C4-2B (cell line): ENCODE results near the gene DCAF5.

Experiments
- CTCF ChIP-seq: fragments of 450-650 bp; conservative IDR thresholded peaks from 2 replicates; pipeline ENCODE4 v1.5.1; 2017; ENCODE audit warnings: mild to moderate bottlenecking
- ZFX ChIP-seq: fragments of 450-650 bp; IDR thresholded peaks from 2 replicates; pipeline ENCODE4 v1.6.1; 2017

- no peak for TF ChIP-seq CTCF
- no peak for TF ChIP-seq ZFX
Measured at GRCh38 chr14:69006346-69006745, 146.6 kb downstream of the DCAF5 start.
